Right lobe of liver (tissue), 4 donors: Measurements from ENCODE around the gene PLIN3.

Experiments
- CTCF ChIP-seq, 4 donors: fragments of 200-600 bp in 3 of 4; fragments of 450-650 bp in 1 of 4; IDR thresholded peaks; one replicate each; pipeline versions ENCODE4 v1.5.1 to v1.8.0; 2016 to 2022; ENCODE audit warnings: antibody characterized with exemption in 4 of 4, mild to moderate bottlenecking in 2 of 4
- POLR2A ChIP-seq: fragments of 450-650 bp; IDR thresholded peaks from one replicate; pipeline ENCODE4 v1.6.1; 2017; ENCODE audit warnings: antibody characterized with exemption, mild to moderate bottlenecking
- donor health status: DM: no; HTN: no; CAD: no.
- donor health status: DM: no; HTN: no; CAD: no.
- donor health status: DM: no; HTN: yes; CAD: no.

DNA sequence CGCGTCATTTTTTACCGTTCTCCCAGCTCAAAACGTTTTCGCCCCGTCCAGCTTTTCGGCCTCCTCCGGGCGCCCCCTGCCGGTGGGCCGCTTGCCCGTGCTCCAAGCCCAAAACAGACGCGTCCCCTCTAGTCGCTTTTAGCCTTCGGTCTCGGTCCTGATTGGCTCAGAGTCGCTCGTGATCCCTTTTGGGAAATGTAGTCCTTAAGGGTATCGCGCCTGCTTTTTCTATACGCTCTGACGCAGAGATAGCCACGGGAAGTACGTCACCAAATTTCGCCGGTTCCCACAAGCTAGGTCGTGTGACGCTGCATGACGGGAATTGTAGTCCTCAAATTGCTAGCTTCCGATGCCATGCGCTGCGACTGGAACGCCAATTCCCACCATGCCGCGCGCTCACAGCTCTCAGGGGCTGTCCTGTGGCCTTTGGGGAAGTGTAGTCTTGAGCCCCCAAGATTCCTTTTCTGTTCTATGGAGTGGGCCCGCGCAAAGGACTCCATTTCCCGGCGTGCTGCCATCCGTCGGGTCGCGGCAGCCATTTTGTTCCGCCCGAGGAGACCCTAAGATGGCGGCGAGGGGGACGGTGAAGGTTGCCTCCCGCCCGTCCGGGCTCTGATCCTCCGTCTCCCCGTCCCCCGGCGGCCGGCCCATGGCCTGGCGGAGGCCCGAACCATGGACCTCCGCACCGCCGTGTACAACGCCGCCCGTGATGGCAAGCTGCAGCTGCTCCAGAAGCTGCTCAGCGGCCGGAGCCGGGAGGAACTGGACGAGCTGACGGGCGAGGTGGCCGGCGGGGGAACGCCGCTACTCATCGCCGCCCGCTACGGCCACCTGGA lies 76.1 kb downstream of the PLIN3 start, which contains the start of gene FEM1A:
- TF ChIP-seq CTCF (IDR thresholded peaks at IDR 0.05) (peak; percentile 98 to 100 (median 100)), POLR2A (peak; percentile 67)
